Measurements from ENCODE around the gene PTPN3.
A peak's percentile ranks its signal among the peaks of the same experiment; 100 is the strongest.

The PTPN3 gene

GRCh38 chr9:109504689-109505088 lies 6.6 kb upstream of the PTPN3 start:
- DNase-seq (ENCODE audit: low spot score) = no peak
- no peak for FAIRE-seq

DNA sequence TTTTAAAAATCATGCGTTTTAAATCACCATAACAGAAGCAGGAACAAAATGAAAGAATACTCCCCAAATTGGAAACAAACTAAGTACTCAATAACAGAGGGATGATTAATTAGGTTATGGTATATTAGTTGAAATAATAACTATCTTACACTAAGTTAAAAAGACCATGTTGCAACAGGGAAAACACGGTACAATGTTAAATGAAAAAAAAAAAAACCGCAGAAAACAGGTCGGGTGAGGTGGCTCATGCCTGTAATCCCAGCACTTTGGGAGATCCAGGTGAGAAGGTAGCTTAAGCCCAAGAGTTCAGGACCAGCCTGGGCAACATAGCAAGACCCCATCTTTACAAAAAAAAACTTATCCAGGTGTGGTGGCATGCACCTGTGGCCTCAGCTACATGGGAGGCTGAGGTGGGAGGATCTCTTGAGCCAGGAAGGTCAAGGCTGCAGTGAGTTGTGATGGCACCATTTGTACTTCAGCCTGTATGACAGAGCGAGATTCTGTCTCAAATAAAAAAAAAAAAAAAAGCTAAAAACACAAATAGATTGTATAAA lies 2.4 kb upstream of the PTPN3 start:
- FAIRE-seq (no peak), DNase-seq (ENCODE audit: low spot score) (no peak)

DNA sequence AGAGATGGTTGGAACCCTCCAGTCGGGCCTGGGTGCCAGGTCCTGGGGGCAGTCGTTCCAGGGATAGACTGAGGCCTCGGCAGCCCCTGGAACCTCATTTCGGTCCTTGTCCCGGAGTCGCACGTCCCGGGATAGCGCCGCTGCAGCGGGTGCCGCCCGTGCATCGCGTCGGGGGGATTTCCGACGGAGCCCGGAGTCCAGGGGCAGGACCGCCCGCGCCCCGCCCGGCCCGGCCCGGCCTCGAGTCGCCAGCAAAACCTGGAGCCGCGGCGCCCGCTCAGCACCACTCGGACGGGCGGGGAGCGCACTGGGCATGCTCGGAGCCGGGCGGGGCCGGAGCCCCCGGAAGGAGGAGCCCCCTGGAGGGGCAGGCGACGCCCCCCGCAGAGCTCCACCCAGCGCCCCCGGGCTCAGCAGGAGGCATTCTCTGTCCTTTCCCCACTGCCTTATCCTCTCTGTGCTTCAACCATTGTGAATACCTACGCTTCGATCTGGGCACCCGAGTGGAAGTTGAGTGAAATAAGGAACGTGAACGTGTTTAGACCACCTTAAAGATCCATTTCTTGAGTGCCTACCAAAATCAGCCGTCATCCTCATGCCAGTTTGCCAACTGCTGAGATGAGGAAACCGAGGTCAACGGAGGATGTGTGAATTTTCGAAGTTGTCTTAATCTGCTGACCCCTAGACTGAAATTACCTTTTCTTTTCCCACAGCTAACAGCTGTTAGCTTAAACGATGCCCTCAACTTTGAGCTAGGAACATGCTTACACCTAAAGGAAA lies 1.7 kb upstream of the PTPN3 start:
- FAIRE-seq (no peak), DNase-seq (ENCODE audit: low spot score) (peak; percentile 33)

DNA sequence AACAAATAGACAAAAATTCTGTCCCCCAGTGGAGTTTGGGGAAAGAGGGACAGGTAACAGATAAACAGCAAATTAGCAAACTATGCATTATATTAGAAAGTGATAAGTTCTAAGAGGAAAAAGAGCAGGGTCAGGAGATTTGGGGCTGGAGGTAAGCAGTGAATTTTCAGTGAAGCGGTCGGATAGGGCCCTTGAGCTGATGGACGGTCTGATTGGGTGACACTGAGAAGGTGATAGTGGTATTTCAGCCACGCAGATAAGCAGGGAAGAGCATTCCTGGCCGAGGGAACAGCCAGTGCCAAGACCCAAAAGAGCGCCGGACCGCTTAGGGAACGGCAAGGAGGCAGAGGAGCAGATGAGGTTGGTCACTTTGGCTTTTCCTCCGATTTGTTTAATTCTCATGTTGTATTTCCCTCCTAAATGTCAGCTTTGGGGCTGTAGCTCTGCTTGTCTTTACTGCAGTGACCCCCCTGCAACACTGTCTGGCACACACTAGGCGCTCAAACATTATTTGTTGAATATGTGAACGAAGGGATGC lies 1.1 kb upstream of the PTPN3 start:
- FAIRE-seq (no peak), DNase-seq (ENCODE audit: low spot score) (no peak)

GRCh38 chr9:109497226-109498153 lies 617 bp downstream of the PTPN3 start:
- peak; percentile 39 for FAIRE-seq
- peak; percentile 52 for DNase-seq (ENCODE audit: low spot score)

DNA sequence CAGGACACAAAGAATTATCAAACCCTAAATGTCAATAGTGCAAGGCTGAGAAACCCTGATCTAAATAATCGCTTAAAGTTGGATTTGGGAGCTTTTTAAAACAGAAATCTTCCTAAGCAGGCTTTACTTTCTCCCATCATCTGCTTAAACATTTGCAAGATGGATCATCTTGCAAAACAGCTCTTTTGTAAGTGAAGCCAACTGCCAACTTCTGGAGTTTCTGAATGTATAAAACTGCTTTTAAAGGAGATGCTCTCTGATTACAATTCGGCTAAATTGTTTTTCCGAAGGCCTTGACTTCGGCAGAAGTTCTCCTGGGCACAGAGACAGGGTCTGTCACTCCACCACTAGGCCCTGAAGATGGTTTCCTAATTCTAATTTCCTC lies 1.3 kb downstream of the PTPN3 start:
- no peak for FAIRE-seq
- DNase-seq (ENCODE audit: low spot score) = no peak

- peak; percentile 7 for DNase-seq (ENCODE audit: low spot score)
- FAIRE-seq = peak; percentile 96
Observed at GRCh38 chr9:109496218-109496617, 1.9 kb downstream of the PTPN3 start.

DNA sequence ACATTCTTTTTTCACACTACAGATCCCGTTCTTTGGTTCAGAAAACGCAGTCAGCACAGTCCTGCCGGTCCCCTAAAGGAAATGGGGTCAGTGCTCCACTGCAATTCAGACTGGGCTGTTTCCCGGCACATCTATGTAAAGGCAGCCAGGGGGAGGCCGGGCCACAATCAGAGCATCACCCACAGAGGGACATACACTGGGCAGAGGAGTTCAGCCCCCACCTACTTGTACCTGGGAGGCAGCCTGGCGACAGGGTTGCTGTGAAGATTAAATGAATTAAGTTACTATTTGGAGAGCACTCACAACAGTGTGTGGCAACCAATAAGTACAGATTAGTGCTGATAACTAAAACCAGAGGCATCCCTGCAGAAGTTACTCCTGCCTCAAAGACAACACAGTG lies 4.5 kb downstream of the PTPN3 start:
- FAIRE-seq (no peak), DNase-seq (ENCODE audit: low spot score) (no peak)

- FAIRE-seq (no peak), DNase-seq (ENCODE audit: low spot score) (no peak)
Observed at GRCh38 chr9:109491590-109491989, 6.5 kb downstream of the PTPN3 start.

DNA sequence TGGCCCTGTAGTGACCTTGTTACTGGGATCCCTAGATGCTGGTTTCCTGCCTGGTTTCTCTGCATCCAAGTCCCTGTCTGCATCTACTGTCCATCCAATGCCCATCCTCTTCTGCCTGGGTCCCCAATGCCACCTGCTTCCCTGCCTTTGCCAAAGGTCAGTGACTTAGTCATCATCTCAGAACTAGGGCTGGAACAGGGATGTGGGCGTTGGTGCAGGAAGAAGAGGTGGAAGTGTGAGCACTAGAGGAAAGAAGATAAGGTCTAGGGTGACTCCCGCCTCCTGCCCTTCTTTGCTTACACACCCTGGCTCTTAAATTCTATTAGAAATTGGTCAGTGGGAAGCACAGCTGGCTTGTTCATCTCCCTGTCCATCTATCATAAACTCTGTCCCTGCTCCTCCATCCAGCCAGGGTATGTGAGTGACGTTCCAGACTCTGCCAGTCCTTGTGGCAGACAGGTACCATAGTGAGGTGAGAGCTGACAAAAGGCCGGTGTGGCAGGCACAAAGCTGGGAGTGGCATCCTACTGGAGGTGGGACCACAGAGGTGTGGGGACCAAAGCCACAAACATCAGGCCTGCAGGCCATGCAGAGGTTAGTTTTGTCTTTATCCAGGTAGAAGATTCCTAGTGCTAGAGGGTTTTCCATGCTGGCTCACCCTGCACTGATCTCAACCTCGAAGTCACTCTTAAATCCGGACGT lies 9.2 kb downstream of the PTPN3 start:
- FAIRE-seq (no peak), DNase-seq (ENCODE audit: low spot score) (no peak)

GRCh38 chr9:109488351-109488750 lies 9.8 kb downstream of the PTPN3 start:
- FAIRE-seq = no peak
- no peak for DNase-seq (ENCODE audit: low spot score)

DNA sequence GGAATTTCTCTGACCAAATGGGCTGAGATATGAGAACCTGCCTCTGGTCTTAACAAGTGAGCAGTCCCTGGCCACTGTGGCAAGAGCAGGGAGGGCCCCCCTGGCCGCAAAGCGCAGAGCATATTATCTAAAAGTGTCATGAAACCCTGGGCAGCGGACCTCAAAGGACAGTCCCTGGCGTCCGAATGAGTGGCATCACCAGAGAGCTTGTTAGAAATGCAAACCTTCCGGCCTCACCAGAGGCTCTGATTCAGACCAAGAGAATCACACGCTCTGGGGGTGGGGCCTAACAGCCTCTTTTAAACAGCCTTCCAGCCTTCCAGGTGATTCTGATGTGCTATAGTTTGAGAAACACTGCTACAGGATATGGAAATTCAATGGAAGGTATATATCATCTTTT lies 10.9 kb downstream of the PTPN3 start:
- DNase-seq (ENCODE audit: low spot score) = peak; percentile 71
- peak; percentile 86 for FAIRE-seq

GRCh38 chr9:109483744-109484429 lies 14.2 kb downstream of the PTPN3 start:
- DNase-seq (ENCODE audit: low spot score) = peak; percentile 89
- FAIRE-seq = peak; percentile 97

DNA sequence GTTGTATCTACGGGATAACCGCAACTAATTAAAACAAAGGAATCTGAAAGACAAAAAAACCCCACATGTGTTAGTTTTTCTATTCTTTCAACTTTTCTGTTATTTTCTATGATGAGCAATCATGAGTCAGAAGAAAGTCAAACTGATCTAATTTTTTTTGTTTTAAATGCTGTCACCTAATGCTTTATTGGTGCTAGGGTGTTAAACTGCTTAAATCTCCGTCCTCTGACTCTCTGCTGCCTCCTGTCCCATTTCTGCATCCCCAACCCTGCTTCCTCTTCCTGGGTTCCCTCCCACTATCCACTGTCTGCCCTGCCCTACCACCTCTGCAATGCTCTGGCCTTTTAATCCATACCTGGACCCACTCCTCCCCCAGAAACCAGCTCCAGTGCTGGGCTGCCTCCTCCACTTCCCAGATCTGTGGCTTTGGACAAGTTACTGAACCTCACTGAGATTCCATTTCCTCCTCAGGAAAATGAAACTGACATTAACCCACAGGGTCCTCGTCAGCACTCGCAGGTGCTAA lies 15.7 kb downstream of the PTPN3 start:
- FAIRE-seq = peak; percentile 76
- peak; percentile 39 for DNase-seq (ENCODE audit: low spot score)

DNA sequence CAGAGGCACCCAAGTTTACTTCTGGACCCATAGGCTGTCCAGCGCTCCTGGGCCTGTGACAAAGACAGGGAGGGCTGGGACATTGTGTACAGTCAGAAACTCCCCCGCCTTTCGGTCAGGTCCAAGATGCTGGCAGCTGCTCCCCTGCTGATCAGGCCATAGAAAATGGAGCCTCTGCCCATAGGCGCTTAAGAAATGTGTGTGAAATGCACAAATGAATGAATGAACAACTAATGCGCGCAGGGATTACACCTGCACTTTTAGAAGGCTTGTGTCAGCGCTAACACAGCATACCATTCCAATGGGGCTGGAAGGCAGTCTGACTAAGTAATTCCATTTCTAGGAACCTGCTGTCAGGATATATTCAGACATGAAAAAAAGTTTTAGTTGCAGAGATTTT lies 16.3 kb downstream of the PTPN3 start:
- DNase-seq (ENCODE audit: low spot score) (no peak), FAIRE-seq (no peak)

- DNase-seq (ENCODE audit: low spot score) = no peak
- FAIRE-seq = no peak
Observed at GRCh38 chr9:109479822-109480221, 18.3 kb downstream of the PTPN3 start.

GRCh38 chr9:109478665-109479380 lies 19.3 kb downstream of the PTPN3 start:
- DNase-seq (ENCODE audit: low spot score) = no peak
- no peak for FAIRE-seq

DNA sequence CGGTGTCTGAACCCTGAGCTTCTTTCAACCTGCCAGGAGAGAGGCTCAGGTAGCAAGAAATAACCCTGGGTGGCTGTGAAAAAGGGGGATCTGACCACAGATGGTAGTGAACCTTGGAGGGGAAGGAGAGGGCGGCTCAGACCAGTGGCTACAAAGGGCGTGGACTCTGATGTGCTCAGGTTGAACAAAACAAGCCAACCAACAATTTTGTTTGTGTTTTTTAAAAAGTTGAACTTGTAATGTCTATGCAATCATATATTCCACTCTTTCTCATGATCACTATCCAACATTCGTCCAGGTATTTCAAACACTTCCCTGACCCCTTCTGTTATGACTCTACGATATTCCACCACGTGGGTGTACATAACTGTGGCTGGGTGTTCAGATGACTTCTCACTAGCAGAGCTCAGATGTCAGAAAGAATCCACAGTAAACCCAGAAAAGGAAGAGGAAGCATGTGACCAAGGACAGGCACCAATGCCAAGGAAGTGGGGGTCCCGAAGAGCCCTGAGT lies 20.0 kb downstream of the PTPN3 start:
- no peak for DNase-seq (ENCODE audit: low spot score)
- no peak for FAIRE-seq

DNA sequence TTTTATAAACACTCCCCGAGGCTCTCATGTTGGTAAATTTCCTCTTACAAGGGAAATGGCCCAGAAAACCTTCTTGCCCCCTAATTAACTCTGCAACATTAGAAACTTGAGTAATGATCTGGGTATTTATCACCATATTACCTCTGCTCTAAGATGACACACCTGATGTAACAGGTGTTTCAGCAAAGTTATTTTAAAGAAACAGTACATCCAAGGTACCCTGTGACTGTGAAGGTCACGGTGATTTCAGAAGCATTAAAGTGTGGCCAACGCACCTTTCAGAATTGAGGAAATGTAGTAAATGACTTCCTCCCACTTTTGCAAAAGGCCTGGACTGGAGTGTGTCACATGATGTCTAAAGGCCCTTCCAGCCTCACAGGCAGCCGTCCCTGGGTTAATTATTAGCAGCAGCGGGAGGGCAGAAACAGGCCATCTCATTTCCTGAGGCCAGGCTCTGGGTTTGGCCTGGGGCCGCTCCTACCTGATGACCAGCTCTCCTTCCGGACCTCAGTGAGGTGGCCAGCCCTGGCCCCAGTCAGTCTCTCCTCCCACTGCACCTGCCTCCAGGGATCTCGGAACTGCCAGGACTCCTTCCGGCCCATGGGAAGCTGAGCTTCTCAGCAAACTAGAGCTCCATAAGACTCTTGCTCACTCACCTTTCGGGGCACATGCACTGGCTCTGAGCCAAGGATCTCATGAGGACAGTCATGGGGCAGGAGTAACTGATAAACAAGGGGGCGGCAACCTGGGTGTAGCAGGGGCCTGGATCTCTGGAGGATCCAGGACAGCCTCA lies 20.7 kb downstream of the PTPN3 start:
- peak; percentile 95 for DNase-seq (ENCODE audit: low spot score)
- peak; percentile 97 for FAIRE-seq
